Calu3 (cell line): ENCODE measurements around the gene NEK3. TPM values are rescaled to one million over a fixed set of nuclear protein-coding genes. Genes with fewer than 3 reads are reported as not detected.
"Not testable (repeated sequence)": the region's sequence is repeated elsewhere in the genome, so short reads cannot be mapped to it uniquely, and the experiment has no call there.

Experiments
- Bru-seq: library from RNA; stranded (reverse); fragments of 400-500 nt; gene quantifications from one replicate; lab custom pipeline; 2021; lab: Mats Ljungman, UMichigan
- BruChase-seq, 2 experiments: library from RNA; stranded (reverse); fragments of 400-500 nt; gene quantifications; one replicate each; lab custom pipeline; 2021; lab: Mats Ljungman, UMichigan
- BruUV-seq: library from RNA; stranded (reverse); fragments of 400-500 nt; replicated peaks from 2 replicates; lab custom pipeline; 2021; lab: Mats Ljungman, UMichigan
- CTCF ChIA-PET: fragments of 300-600 bp; sonication (Branson Sonifier 250); formaldehyde crosslinking; loops from one replicate; lab custom pipeline; 2022; ENCODE audit warnings: antibody characterized with exemption; lab: Charles Lee
- DNase-seq: peaks from one replicate; pipeline ENCODE4 v3.0.0; 2022
- H3K27ac Mint-ChIP-seq: one replicate; pipeline ENCODE4 v1.8.0; 2022; ENCODE audit warnings: mixed read lengths; ENCODE audit not compliant: unreplicated experiment
- H3K27me3 Mint-ChIP-seq: one replicate; pipeline ENCODE4 v1.8.0; 2022; ENCODE audit warnings: mixed read lengths; ENCODE audit not compliant: unreplicated experiment
- H3K36me3 Mint-ChIP-seq: one replicate; pipeline ENCODE4 v1.8.0; 2022; ENCODE audit warnings: mild to moderate bottlenecking, moderate library complexity, mixed read lengths; ENCODE audit not compliant: insufficient read depth, unreplicated experiment
- H3K4me1 Mint-ChIP-seq: one replicate; pipeline ENCODE4 v1.8.0; 2022; ENCODE audit warnings: mild to moderate bottlenecking, low read depth, mixed read lengths; ENCODE audit not compliant: unreplicated experiment
- H3K4me3 Mint-ChIP-seq: one replicate; pipeline ENCODE4 v1.8.0; 2022; ENCODE audit warnings: mild to moderate bottlenecking, low read depth, moderate library complexity, mixed read lengths; ENCODE audit not compliant: unreplicated experiment
- H3K9me3 Mint-ChIP-seq: one replicate; pipeline ENCODE4 v1.8.0; 2022; ENCODE audit warnings: low read depth, mixed read lengths; ENCODE audit not compliant: unreplicated experiment
- intact Hi-C: fragments of 100-400 bp; cut with micrococcal nuclease; formaldehyde crosslinking; loops from one replicate; pipeline ENCODE4 v1.10.0; 2022; ENCODE audit not compliant: unreplicated experiment
- long read RNA-seq: library from polyadenylated mRNA; stranded (forward); transcript quantifications from one replicate; pipeline ENCODE4 v2.0.0, GENCODE V29; 2022
- total RNA-seq: library from RNA; stranded (reverse); gene quantifications from 2 replicates; pipeline ENCODE4 v1.2.3, GENCODE V29; 2022
- TF ChIP-seq, protein P1 (sequence below): fragments of 200-600 bp; IDR thresholded peaks from one replicate; pipeline ENCODE4 v1.8.0; 2022; ENCODE audit warnings: antibody characterized with exemption; ENCODE audit not compliant: unreplicated experiment

The NEK3 gene, protein sequence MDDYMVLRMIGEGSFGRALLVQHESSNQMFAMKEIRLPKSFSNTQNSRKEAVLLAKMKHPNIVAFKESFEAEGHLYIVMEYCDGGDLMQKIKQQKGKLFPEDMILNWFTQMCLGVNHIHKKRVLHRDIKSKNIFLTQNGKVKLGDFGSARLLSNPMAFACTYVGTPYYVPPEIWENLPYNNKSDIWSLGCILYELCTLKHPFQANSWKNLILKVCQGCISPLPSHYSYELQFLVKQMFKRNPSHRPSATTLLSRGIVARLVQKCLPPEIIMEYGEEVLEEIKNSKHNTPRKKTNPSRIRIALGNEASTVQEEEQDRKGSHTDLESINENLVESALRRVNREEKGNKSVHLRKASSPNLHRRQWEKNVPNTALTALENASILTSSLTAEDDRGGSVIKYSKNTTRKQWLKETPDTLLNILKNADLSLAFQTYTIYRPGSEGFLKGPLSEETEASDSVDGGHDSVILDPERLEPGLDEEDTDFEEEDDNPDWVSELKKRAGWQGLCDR
- total RNA-seq (2.7 and 5.1 TPM in 2 replicates), Bru-seq, nascent RNA (percentile 48 among the genes with signal in this experiment), BruChase-seq, experiment 1, labeled RNA remaining after a 6-hour chase (percentile 36 among the genes with signal in this experiment), BruChase-seq, experiment 2, labeled RNA remaining after a 2-hour chase (percentile 43 among the genes with signal in this experiment)
- long read RNA-seq, partial matches to known transcripts: 0 of 3 reads
- long read RNA-seq, other reads (novel, unspliced or antisense): 0 of 3 reads

DNA sequence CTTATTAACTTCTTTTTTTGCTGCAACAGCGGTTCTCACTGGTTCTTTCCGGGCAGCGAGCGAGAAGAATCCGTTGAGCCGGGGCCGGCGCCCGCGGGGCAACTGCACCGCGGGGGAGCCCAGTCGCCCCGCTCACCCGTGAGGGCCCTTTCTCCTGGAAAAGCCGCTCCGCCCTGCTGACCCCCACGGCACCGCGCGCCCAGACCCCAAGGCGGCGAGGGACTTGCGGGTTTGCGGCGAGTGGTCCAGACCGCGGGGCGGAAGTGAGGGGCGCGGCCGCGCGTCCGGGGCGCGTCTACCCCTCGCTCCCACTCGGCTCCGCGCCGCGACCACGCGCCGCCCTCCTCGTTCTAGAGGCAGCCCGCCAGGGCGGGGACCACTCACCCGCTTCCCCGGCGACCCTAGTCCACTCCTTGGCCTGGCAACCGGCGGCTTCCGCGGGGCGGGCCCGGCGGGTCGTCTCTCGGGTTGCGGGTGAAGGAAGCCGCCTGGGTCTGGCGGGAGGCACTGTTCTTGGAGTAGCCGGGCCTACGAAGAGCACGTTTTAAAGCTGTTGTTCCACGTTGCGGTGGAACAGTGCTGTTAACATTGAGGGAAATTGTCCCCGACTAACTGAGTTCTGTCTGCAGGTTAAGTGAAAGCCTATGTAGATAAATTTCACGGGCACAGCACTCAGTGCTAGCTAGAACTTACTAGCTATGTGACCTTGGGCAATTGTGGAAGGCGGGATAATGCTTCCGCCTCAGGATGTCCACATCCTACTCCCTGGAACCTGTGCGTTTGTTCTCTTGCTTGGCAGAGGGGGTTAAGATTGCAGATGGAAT lies at the start of gene NEK3:
TSS of gene NEK3 (minus strand) at position 439 of the 824 bp plus-strand sequence. CDS start 3,406 bp downstream, outside the sequence.
- Mint-ChIP-seq H3K9me3 (no peaks in the 10 kb centered on the region), H3K27me3 (peaks cover 13% of the 10 kb centered on the region), H3K4me3 (peak within 1 kb of the TSS; percentile 68), H3K36me3 (peaks cover 15% of the 10 kb centered on the region), H3K27ac (no peak within 1 kb of the TSS), H3K4me1 (peaks cover 22% of the 10 kb centered on the region)
- intact Hi-C loops: no loop called here
- TF ChIP-seq, protein P1, sequence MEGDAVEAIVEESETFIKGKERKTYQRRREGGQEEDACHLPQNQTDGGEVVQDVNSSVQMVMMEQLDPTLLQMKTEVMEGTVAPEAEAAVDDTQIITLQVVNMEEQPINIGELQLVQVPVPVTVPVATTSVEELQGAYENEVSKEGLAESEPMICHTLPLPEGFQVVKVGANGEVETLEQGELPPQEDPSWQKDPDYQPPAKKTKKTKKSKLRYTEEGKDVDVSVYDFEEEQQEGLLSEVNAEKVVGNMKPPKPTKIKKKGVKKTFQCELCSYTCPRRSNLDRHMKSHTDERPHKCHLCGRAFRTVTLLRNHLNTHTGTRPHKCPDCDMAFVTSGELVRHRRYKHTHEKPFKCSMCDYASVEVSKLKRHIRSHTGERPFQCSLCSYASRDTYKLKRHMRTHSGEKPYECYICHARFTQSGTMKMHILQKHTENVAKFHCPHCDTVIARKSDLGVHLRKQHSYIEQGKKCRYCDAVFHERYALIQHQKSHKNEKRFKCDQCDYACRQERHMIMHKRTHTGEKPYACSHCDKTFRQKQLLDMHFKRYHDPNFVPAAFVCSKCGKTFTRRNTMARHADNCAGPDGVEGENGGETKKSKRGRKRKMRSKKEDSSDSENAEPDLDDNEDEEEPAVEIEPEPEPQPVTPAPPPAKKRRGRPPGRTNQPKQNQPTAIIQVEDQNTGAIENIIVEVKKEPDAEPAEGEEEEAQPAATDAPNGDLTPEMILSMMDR: no peak
- DNase-seq: peak; percentile 33
- BruUV-seq: no TSS peak
- CTCF ChIA-PET: no interaction called here

DNA sequence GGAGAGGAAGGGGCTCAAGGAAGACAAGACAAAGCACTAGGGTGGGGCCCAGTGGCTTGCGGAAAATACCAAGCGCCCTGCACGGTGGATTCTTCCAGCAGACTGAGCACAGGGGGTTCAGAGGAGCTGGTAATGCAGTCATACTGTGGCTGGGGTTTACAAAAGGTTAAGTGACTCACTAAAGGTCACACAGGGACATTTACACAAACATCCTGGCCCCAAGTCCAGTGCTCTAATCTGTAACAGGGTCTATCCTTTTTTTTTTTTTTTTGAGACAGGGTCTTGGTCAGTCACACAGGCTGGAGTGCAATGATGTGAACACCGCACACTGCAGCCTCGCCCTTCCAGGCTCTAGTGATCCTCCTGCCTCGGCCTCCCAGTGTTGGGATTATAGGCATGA lies 49.0 kb upstream of the NEK3 start:
- intact Hi-C loops: loop anchor here (10.0 kb wide), 1 partner anchor 204 kb away; no protein-coding TSS in a partner anchor
- H3K27me3 Mint-ChIP-seq, BruUV-seq, H3K9me3 Mint-ChIP-seq, DNase-seq, H3K36me3 Mint-ChIP-seq, H3K4me3 Mint-ChIP-seq, H3K27ac Mint-ChIP-seq, H3K4me1 Mint-ChIP-seq, CTCF ChIA-PET: not testable (repeated sequence)

DNA sequence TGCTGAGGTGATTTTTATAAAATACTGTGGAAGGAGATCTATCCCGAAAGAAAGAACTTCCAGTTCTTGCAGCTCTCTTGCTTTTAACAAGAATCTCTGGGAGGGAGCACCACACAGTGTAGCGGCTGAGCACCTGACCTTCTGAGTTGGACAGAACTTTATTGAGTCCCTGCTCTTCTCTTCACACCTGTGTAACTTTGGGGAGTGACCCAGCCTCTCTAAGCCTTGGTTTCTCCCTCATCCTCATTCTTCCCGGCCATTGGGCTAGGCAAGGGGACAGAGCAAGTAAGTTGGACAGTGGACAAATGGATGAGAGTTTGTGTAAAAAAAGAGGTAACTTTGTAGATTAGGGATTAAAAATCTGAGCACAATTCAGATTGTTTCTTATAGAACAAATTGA lies 48.5 kb upstream of the NEK3 start:
- intact Hi-C loops: loop anchor here (10.0 kb wide), 1 partner anchor 203 kb away; no protein-coding TSS in a partner anchor

DNA sequence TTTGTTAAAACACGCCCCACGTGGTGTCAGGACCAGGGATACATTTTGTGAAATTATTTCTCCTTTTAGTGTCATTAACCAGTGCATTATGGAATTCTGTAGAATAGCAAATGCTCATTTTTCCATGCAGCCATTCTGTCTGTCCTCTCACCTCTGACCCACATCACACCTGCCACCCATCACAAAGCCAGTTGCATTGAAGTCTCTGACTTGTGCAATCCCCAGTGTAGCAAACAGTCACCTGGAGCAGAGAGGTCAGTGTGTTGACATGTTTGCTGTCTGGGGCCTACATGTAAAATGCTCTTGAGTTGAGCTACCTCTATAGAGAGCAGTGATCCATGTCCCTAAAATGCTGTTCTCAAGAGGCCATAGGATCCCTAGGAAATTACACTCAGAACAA lies 47.9 kb upstream of the NEK3 start:
- CTCF ChIA-PET, H3K9me3 Mint-ChIP-seq, H3K27me3 Mint-ChIP-seq, H3K4me3 Mint-ChIP-seq, H3K27ac Mint-ChIP-seq, DNase-seq, H3K36me3 Mint-ChIP-seq, H3K4me1 Mint-ChIP-seq, BruUV-seq: not testable (repeated sequence)
- intact Hi-C loops: loop anchor here (10.0 kb wide), 1 partner anchor 203 kb away; no protein-coding TSS in a partner anchor

More for the DNA sequence above, 48.5 kb upstream of the NEK3 start:
- H3K36me3 Mint-ChIP-seq, BruUV-seq, H3K4me3 Mint-ChIP-seq, DNase-seq, H3K4me1 Mint-ChIP-seq, H3K27ac Mint-ChIP-seq, CTCF ChIA-PET, H3K27me3 Mint-ChIP-seq, H3K9me3 Mint-ChIP-seq: not testable (repeated sequence)

DNA sequence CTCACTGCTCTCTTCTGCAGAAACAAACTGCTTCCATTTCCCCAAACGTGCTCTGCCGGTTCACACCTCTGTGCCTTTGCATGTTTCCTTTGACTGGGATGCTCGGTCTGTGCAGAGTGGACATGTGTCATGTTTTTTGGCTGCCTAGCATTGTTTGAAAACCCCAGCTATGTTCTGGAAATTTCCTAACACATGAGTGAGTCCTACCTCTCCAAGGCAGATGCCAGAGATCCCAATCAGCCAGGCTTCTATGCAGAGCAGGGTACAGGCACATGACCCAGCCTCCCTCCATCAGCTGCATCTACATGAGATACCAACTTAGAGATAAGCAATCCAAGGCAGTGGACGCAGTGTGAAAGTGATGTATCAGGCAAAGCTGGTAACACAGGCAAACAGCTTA lies 45.1 kb upstream of the NEK3 start:
- H3K27ac Mint-ChIP-seq, H3K9me3 Mint-ChIP-seq, H3K4me3 Mint-ChIP-seq, H3K4me1 Mint-ChIP-seq, H3K27me3 Mint-ChIP-seq, H3K36me3 Mint-ChIP-seq, BruUV-seq, DNase-seq, CTCF ChIA-PET: not testable (repeated sequence)
- intact Hi-C loops: loop anchor here (10.0 kb wide), 1 partner anchor 200 kb away; no protein-coding TSS in a partner anchor

DNA sequence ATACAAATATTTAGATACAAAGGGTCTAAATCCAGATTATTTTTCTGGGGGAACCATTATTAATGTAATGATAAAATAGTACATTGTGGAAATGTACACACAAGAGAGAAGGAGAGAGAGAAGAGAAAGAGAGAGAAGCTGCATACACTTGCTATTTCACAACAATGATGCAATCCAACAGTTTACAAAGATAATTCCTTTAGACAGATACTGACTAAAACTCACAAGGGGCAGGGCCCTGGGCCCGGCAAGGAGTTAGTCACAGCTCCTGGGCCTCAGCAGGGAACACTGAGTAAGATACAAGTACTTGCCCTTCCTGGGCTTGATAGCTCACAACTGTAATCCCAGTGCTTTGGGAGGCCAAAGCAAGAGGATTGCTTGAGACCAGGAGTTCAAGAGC lies 44.5 kb upstream of the NEK3 start:
- H3K9me3 Mint-ChIP-seq, H3K27ac Mint-ChIP-seq, CTCF ChIA-PET, BruUV-seq, H3K36me3 Mint-ChIP-seq, H3K27me3 Mint-ChIP-seq, DNase-seq, H3K4me1 Mint-ChIP-seq, H3K4me3 Mint-ChIP-seq: not testable (repeated sequence)
- intact Hi-C loops: loop anchor here (10.0 kb wide), 1 partner anchor 199 kb away; no protein-coding TSS in a partner anchor

DNA sequence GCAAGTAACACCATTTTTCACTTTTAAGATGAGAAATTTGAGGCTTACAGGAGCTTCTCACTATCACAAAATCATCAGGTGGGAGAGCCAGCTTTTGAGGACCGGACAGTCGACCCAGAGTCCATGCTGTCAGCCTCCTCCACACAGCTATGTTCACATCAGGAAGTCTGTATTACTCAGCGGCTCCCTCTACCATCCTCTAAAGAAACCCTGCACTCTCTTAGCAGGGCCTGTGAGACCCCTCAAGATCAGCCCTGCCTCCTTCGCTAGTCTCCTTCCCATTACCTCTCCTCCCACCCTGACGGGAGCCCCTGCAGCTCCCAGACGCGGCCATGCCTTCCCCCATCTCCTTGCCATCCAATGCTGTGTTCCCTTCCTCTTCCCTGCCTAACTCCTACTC lies 43.1 kb upstream of the NEK3 start:
- CTCF ChIA-PET, BruUV-seq, H3K36me3 Mint-ChIP-seq, H3K4me3 Mint-ChIP-seq, H3K4me1 Mint-ChIP-seq, DNase-seq, H3K27ac Mint-ChIP-seq, H3K9me3 Mint-ChIP-seq, H3K27me3 Mint-ChIP-seq: not testable (repeated sequence)
- intact Hi-C loops: loop anchor here (10.0 kb wide), 1 partner anchor 198 kb away; no protein-coding TSS in a partner anchor
